HG03097 (cell line): Measurements from ENCODE around the gene SEPTIN8.

ENCODE experiments used
- ATAC-seq: cut with Tn5 transposase; IDR thresholded peaks from one replicate; pipeline ENCODE4 v1.9.1; 2021; ENCODE audit not compliant: unreplicated experiment, low FRiP score

Gene SEPTIN8

GRCh38 chr5:132766020-132766805 lies 10.8 kb downstream of the SEPTIN8 start:
- no peak for ATAC-seq

DNA sequence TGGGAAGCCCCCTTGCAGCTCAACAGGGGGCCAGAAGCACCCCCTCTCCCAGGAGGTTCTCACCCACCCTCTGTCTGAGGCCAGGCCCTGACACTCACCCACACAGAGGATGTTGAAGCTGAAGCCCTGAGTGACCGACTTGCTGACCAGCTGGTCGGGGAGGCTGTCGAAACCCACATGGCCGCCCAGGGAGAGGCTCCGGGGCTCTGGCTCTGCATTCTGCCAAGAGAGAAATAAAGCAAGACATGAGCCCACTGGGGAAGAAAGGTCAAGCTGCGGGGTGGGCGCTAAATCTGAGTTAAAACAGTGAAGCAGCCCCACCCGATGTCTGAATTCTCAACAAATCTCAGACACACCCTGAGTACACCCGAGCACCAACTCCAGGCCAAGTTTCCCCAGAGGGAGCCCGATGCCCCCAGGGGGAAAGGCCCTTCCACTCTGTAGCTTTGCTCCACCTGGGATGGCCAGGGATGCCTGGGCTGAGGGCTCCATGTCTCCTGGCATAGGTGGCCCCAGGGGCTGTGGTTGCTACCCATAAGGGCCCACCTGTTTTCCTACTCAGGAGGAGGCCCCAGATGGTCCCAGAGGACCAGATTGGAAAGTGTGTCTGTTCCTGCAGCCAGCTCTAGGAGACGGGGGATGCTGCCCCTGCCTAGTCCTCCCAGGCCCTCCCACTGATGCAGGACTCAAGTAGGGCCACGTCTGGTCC lies 11.6 kb downstream of the SEPTIN8 start:
- ATAC-seq, result no peak

DNA sequence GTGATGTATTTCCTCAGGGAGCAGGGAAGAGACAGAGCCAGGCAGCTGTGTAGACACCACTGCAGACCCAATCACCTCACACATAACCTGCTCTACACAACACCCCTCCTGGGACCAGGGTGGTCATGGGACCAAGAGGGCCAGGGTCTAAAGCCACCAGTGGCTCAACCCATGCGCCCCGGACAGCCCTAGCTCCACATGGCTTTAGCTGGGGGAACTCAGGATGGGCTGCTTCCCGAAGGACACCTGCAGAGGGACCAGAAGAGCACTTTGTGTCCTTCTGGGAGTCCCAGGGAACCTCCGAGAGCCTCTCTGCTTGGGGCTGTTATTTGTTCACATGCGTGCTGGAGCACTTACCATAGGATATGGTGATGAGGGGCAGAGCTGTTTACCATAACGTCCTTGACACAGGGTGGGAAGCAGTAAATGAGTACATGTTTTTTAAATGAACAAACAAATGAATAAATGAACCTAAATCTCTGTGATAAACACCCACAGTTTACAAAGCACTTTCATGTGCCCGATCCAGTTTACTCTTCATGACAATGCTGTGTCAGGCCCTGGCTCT lies 12.3 kb downstream of the SEPTIN8 start:
- no peak for ATAC-seq

DNA sequence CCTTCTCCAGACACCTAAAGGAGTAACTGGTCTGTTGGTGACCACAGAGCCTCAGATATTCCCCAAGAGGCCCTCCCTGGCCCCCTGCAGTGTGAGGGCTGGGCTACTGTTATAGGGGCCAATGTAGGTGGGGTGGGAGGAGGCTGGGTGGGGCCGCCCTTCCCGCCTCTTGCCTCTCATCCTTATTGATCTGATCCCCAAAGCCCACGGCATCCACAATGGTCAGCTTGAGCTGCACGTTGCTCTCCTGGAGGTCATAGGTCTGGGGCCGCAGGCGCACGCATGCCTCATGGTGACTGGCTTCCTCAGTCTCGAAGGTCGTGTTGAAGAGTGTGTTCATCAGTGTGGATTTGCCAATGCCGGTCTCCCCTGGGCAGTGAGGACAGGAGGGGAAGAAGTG lies 13.0 kb downstream of the SEPTIN8 start:
- ATAC-seq, result no peak

DNA sequence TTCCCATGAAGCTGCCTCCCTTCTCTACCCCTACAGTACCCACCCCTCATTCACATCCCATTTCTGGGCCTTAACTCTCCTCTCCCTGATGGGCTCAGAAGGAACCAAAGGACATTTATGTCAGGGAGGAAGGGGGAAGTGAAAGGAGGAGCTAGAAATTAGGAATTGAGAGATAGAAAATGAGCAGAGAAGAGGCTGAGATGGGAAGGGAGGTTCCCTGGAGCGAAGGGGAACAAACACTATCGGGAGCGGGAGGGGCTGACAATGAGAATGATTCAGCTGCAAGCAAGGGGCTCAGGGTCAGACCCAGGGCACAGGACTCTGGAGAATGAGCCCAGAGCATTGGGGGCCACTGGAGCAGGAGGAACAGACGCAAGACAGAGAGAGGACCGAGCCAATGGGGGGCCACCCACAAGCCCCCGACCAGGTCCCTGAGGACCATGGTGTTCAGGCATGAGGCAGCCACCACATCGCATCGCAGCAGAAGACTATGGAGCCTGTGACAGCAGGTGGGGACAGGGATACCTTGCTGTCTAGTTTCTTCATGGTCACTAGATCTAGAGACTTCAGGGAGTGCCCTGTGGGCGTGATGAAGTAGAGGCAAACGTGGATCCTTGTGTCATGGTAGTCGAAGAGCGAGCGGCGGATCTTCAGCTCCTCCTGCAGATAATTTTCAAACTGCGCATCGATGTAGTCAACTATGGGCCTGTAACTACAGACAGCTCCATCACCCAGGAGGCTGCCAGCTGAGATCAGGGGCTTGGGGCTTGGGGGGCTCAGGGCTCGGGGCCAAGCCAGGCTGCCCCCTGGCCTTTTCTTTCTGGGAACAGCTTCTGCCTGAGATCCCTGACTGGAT lies 13.6 kb downstream of the SEPTIN8 start:
- ATAC-seq, result no peak

DNA sequence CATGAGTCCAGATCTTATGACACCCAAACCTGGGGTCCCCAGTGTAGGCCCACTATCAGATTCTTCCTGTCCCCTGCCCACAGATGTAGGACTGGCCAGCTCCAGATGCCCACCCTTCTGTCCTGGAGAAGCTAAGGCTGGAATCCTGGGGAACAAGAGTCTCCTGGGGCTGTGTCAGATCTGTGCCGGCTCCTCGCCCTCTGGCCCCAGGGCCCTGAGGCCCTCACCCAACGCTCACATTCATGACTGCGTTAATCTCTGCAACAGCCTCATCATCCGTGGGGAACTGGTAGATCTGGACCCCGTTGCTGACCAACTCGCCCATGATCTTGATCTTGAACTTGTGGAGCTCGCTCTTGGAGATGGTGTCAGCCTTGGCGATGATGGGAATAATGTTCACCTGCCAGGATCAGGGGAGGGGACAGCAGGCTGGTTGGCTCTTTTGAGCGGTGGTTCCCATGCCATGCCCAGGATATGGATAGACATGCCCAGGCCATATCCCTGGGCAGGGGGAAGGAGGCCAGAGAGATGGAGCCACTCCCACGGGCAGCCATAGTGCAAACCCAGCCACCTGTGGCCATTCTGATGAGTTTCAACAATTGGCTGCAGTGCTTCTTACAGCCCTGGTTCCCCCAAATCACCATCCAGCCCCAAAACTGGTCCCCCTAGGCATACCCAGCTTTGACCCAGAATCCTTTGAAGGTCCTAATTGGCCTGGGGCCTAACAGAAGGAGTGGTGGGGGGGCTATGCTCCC lies 14.6 kb downstream of the SEPTIN8 start:
- no peak for ATAC-seq

DNA sequence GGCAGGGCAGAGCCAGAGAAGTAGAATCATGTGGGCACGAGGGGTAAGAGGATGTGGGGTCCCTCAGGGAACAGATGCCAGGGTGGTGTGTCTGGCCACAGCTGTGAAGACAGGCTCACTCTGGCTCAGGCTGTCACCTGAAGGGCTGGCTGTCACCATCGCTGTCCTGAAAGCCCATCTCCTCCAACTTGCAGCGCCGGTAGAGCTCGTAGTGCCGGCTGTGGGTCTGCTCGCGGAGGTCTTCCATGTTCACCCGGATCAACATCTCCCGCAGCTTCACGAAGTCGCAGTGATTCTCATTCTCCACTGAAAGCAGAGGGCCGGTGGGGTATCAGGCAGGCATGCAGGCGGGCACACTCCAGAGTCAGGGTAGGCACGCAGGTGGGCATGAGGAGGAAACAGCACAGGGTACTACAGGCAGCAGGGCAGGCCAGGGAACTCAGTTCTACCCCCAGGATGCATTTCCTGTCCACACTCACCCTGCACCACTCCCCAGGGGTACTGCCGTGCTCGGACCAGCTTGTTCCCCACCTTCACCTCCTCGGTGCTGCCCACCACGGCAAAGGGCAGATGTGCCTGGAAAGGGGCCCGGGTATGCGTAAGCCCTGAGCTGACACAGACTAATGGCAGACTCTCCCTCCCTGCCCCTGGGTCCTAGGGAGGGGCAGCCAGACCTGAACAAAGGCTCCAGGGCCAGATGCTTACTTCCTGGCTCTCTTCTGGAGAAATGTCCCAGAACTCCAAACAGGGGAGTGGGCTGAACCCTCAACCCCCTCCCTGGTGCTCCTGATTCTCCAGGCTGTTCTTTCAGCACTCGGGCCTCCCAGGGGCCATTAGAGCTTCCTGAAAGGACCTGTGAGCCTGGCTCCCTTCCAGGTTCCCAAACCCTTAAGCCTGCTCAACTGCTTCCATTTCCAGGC lies 15.5 kb downstream of the SEPTIN8 start:
- no peak for ATAC-seq

GRCh38 chr5:132760601-132761317 lies 16.3 kb downstream of the SEPTIN8 start:
- ATAC-seq, result no peak

GRCh38 chr5:132760049-132760420 lies 17.0 kb downstream of the SEPTIN8 start:
- no peak for ATAC-seq

- no peak for ATAC-seq
Observed at GRCh38 chr5:132759114-132760048, 17.7 kb downstream of the SEPTIN8 start.

GRCh38 chr5:132758451-132758850 lies 18.6 kb downstream of the SEPTIN8 start:
- ATAC-seq, result no peak

- no peak for ATAC-seq
Observed at GRCh38 chr5:132756542-132756941, 20.5 kb downstream of the SEPTIN8 start.

GRCh38 chr5:132754947-132755346 lies 22.1 kb downstream of the SEPTIN8 start:
- no peak for ATAC-seq

- no peak for ATAC-seq
Observed at GRCh38 chr5:132754111-132754510, 22.9 kb downstream of the SEPTIN8 start.

DNA sequence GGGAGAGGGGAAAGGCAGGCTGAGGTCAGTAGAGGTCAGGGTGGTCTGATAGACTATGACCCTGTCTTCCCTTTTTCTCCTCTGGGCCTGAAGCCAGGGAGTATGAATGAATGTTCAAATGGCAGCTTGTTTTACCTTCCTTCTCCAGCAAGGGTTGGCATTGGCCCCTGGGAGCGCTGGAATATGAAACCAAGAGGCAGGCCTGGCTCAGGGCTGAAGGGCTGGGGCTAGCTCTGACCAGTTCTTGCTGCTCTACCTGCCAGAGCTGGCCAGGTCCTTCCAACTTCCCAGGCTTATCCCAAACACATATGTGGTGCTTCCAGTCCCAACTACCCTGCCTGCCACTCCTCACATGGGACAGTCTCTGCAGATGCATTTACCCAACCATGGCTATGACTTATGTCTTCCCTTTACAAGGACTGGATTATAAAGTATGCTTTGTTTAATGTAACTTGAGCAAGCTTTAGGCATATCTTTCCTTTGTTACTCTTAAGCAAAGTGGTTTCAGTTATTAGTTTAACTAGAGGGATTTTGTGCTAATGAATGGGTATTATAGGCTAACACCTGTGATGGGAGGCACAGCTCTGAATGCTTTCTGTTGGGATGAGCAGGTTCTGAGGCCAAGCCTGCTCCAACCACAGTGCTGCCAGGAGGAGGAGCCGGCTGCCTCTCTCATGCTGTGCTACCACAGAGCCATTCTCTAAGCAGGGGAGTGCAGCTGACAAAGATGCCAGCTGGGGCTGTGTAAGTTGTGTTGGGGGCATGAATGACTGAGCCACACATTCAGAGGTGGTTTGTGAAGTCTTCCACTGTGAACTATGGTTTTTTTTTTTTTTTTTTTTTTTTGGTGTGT lies 23.7 kb downstream of the SEPTIN8 start:
- no peak for ATAC-seq

DNA sequence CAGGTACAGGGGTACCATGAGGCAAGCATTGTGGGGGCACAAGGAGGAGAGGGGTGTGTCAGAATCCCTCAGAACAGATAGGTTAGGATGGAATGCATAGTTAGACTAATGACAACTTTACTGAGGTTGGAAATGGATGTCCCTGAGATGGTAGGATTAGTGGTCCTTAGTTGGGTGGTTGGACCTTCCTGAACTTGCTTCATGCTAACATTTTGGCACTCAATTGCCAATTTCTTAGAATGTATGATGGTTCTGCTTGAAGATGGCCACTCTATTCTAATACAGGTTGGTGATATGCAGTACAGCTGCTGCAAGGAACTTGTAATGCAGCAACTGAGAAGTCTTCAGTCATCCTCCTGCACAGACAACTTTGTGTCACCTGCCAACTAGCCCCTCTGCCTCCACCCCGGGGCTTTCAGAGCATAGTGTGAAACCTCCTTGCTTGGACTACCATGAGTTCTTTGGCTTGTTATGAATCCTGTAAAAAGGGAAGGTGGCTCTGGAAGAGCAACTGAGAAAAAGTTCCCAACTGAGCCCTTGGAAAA lies 24.4 kb downstream of the SEPTIN8 start:
- ATAC-seq, result no peak
